K562 (cell line): ENCODE data around the gene PTPN5. TPM values are rescaled to one million over a fixed set of nuclear protein-coding genes. Genes with fewer than 3 reads are reported as not detected.

Experiments used
- ATAC-seq: fragments of 200-7000 bp; cut with Tn5 transposase; 3 replicates; pipeline ENCODE4 v1.9.1; 2020; ENCODE audit warnings: moderate library complexity
- BruUV-seq: library from RNA; stranded (reverse); fragments of 400-500 nt; replicated peaks from 2 replicates; lab custom pipeline; 2021; lab: Mats Ljungman, UMichigan
- CTCF ChIA-PET: fragments of 300-600 bp; formaldehyde crosslinking; extraction: SDS; loops from one replicate; lab custom pipeline; 2021; ENCODE audit warnings: low intra/inter-chr PET ratio; lab: Yijun Ruan, JAX
- POLR2A ChIA-PET: fragments of 300-600, 350-650 bp; sonication (Branson Sonifier 250); formaldehyde crosslinking; extraction: SDS; loops from one replicate; lab custom pipeline; 2021; ENCODE audit warnings: antibody characterized with exemption, inconsistent platforms; lab: Yijun Ruan, JAX
- DNase-seq, 4 experiments: peaks; one replicate each; pipeline versions ENCODE4 v3.0.0 to v3.0.0-alpha.2; 2011 to 2018; ENCODE audit warnings: low spot score in 3 of 4, mixed read lengths in 3 of 4; ENCODE audit errors: extremely low read depth in 1 of 4
- FAIRE-seq: peaks from 2 replicates; lab custom pipeline; 2011; peaks lifted over from hg19 to GRCh38; lab: Jason Lieb, UNC
- H2AFZ ChIP-seq: 2 replicates; pipeline ENCODE4 v1.6.0; 2011; ENCODE audit warnings: low read depth, low read length, control low read depth, inconsistent platforms
- H3K27ac ChIP-seq: fragments of 200-600 bp; 3 replicates; pipeline ENCODE4 v1.8.0; 2011; ENCODE audit warnings: low read depth, mild to moderate bottlenecking, control low read depth, inconsistent platforms, low read length, moderate library complexity, mixed read lengths; ENCODE audit errors: extremely low read depth
- H3K27me3 ChIP-seq, 2 experiments: fragments of 300-600 bp in 1 of 2; 2 replicates in 1 of 2; 3 replicates in 1 of 2; pipeline versions ENCODE4 v1.6.0 to v1.8.0; 2011; ENCODE audit warnings: inconsistent platforms in 2 of 2, low read length in 2 of 2, mild to moderate bottlenecking in 1 of 2, mixed read lengths in 1 of 2, moderate library complexity in 1 of 2; ENCODE audit not compliant: control insufficient read depth in 2 of 2, insufficient read depth in 2 of 2
- H3K36me3 ChIP-seq: fragments of 300-600 bp; 3 replicates; pipeline ENCODE4 v1.8.0; 2011; ENCODE audit warnings: mild to moderate bottlenecking, low read length, inconsistent platforms; ENCODE audit not compliant: control insufficient read depth, insufficient read depth
- H3K4me1 ChIP-seq, 2 experiments: fragments of 200-600 bp in 1 of 2; replicated peaks in 1 of 2; 2 replicates in 1 of 2; 3 replicates in 1 of 2; pipeline versions ENCODE4 v1.5.1 to v1.8.0; 2011; ENCODE audit warnings: inconsistent platforms in 2 of 2, low read length in 2 of 2, mild to moderate bottlenecking in 1 of 2, mixed read lengths in 1 of 2, moderate library complexity in 1 of 2; ENCODE audit not compliant: control insufficient read depth in 2 of 2, insufficient read depth in 2 of 2
- H3K4me2 ChIP-seq: 2 replicates; pipeline ENCODE4 v1.6.1; 2011; ENCODE audit warnings: low read length, control low read depth, inconsistent platforms, mixed read lengths; ENCODE audit not compliant: insufficient read depth
- H3K4me3 ChIP-seq: fragments of 200-600 bp; sonication (generic), shearing (Covaris generic); 2 replicates; pipeline ENCODE4 v1.5.1; 2016; ENCODE audit warnings: control low read depth, inconsistent platforms
- H3K79me2 ChIP-seq: fragments of 200-600 bp; 3 replicates; pipeline ENCODE4 v1.8.0; 2011; ENCODE audit warnings: low read length, inconsistent platforms; ENCODE audit not compliant: control insufficient read depth, insufficient read depth
- H3K9ac ChIP-seq, 2 experiments: 2 replicates each; pipeline versions ENCODE4 v1.6.0 to v1.6.1; 2011; ENCODE audit warnings: low read depth in 2 of 2, low read length in 2 of 2, control low read depth in 1 of 2, inconsistent platforms in 1 of 2, mild to moderate bottlenecking in 1 of 2, mixed read lengths in 1 of 2; ENCODE audit not compliant: insufficient read depth in 1 of 2
- H3K9me1 ChIP-seq: one replicate; pipeline ENCODE4 v1.6.0; 2011; ENCODE audit warnings: inconsistent platforms, mild to moderate bottlenecking, low read length, moderate library complexity; ENCODE audit not compliant: control insufficient read depth, insufficient read depth
- H3K9me3 ChIP-seq: replicated peaks from 2 replicates; pipeline ENCODE4 v1.5.1; 2011; ENCODE audit warnings: low read depth, low read length, inconsistent platforms; ENCODE audit not compliant: control insufficient read depth, insufficient read depth
- H4K20me1 ChIP-seq: replicated peaks from 2 replicates; pipeline ENCODE4 v1.6.1; 2011; ENCODE audit warnings: low read length, inconsistent platforms, mixed read lengths; ENCODE audit not compliant: control insufficient read depth, insufficient read depth
- ARID3B ChIP-seq: fragments of 250-450 bp; sonication (Bioruptor Pico); IDR thresholded peaks from 2 replicates; pipeline ENCODE4 v1.4.0; 2020; ENCODE audit warnings: borderline replicate concordance
- BRD9 ChIP-seq: fragments of 450-650 bp; IDR thresholded peaks from 2 replicates; pipeline ENCODE4 v1.6.1; 2018; ENCODE audit warnings: low read depth; ENCODE audit not compliant: partially characterized antibody
- CBX2 ChIP-seq: fragments of 200-600 bp; sonication (generic); IDR thresholded peaks from one replicate; pipeline ENCODE4 v1.6.1; 2012; ENCODE audit warnings: mild to moderate bottlenecking, low read length, inconsistent platforms; ENCODE audit not compliant: insufficient read depth, poor library complexity, severe bottlenecking
- EHMT2 ChIP-seq: fragments of 450-650 bp; IDR thresholded peaks from 2 replicates; pipeline ENCODE4 v1.6.1; 2018; ENCODE audit warnings: antibody characterized with exemption
- GABPA ChIP-seq: fragments of 200-800 bp; sonication (Bioruptor generic); conservative IDR thresholded peaks from 2 replicates; pipeline ENCODE4 v1.6.1; 2016; ENCODE audit warnings: low read depth, missing genetic modification characterization, missing compliant biosample characterization
- GABPB1 ChIP-seq: sonication (generic); formaldehyde crosslinking; IDR thresholded peaks from 2 replicates; pipeline ENCODE4 v1.8.0; 2022; ENCODE audit warnings: mild to moderate bottlenecking, missing genetic modification reagents
- MYC ChIP-seq, 2 experiments: fragments of 250-450 bp in 1 of 2; sonication (Bioruptor Pico) in 1 of 2; IDR thresholded peaks; 2 replicates each; pipeline versions ENCODE4 v1.5.1 to v1.6.1; 2012 to 2021; ENCODE audit warnings: low read depth in 2 of 2, borderline replicate concordance in 1 of 2, improper control_type of control experiment in 1 of 2, low read length in 1 of 2, mild to moderate bottlenecking in 1 of 2, moderate library complexity in 1 of 2
- SAFB ChIP-seq: fragments of 200-400 bp; formaldehyde crosslinking; IDR thresholded peaks from 2 replicates; pipeline ENCODE4 v1.6.1; 2017; ENCODE audit warnings: low read depth, low read length, borderline replicate concordance
- SMARCB1 ChIP-seq: IDR thresholded peaks from 2 replicates; pipeline ENCODE4 v1.6.1; 2011; ENCODE audit warnings: improper control_type of control experiment, low read depth; ENCODE audit not compliant: insufficient read length
- ZNF277 ChIP-seq: fragments of 250-450 bp; sonication (Bioruptor Pico); IDR thresholded peaks from 2 replicates; pipeline ENCODE4 v1.8.0; 2022; ENCODE audit warnings: inconsistent platforms, mild to moderate bottlenecking, moderate library complexity, borderline replicate concordance
- ZNF384 ChIP-seq: IDR thresholded peaks from 2 replicates; pipeline ENCODE4 v1.6.1; 2012; ENCODE audit warnings: low read depth, low read length, improper control_type of control experiment
- ZNF507 ChIP-seq: conservative IDR thresholded peaks from 2 replicates; pipeline ENCODE4 v1.6.1; 2017; ENCODE audit warnings: missing genetic modification characterization, missing compliant biosample characterization
- ZNF586 ChIP-seq: fragments of 450-650 bp; formaldehyde crosslinking; conservative IDR thresholded peaks from 2 replicates; pipeline ENCODE4 v1.4.0; 2020; ENCODE audit warnings: mild to moderate bottlenecking, moderate library complexity
- WGBS: fragments of 100-300 bp; shearing (Covaris generic); methylation state at CpG from one replicate; pipeline ENCODE4 v1.1.6; 2016; ENCODE audit warnings: low coverage, mixed read lengths; ENCODE audit not compliant: insufficient coverage; ENCODE audit errors: missing lambda C conversion rate; 5-methylcytosine and 5-hydroxymethylcytosine counted together
- in situ Hi-C: fragments of 300-500 bp; cut with MboI; formaldehyde crosslinking; loops from 4 replicates; pipeline ENCODE4 v1.15.0; 2018; ENCODE audit warnings: inconsistent platforms, mixed read lengths
- intact Hi-C: fragments of 100-400 bp; cut with micrococcal nuclease; formaldehyde crosslinking; loops from 2 replicates; pipeline ENCODE4 v1.14.2; 2022
- polyA plus RNA-seq, 8 experiments: library from polyadenylated mRNA; depleted of rRNA in 4 of 8; stranded (reverse) in 5 of 8; unstranded in 3 of 8; fragments of >200 nt; fragmentation: Nextera tagmentation in 2 of 8; fragmentation: Illumina TruSeq in 1 of 8; extraction: Ambion mirVana in 2 of 8; extraction: Trizol in 1 of 8; gene quantifications; 2 replicates each; pipeline versions ENCODE4 v1.2.1 to v1.2.3, GENCODE V29; 2011 to 2014; ENCODE audit warnings: inconsistent platforms in 1 of 8, missing spikeins in 1 of 8
- total RNA-seq, 7 experiments: library from RNA; depleted of rRNA in 6 of 7; stranded (reverse); fragments of >200 nt in 6 of 7; fragmentation: Illumina TruSeq in 2 of 7; extraction: Trizol in 2 of 7; gene quantifications; 2 replicates each; pipeline versions ENCODE4 v1.2.1 to v1.2.3, GENCODE V29; 2011 to 2021; ENCODE audit warnings: low replicate concordance in 1 of 7

Gene PTPN5
- total and polyA plus RNA-seq, 9 of the 15 experiments (the other 6 are each of a cell fraction or from before 2014, with no cell fraction given): not detected

GRCh38 chr11:18700375-18700774 lies 91.2 kb downstream of the PTPN5 start:
- Histone ChIP-seq H2AFZ (no peak overlapping the region), H3K9me3 (no peaks in the 10 kb centered on the region), H3K36me3 (no peaks in the 10 kb centered on the region), H3K9me1 (no peaks in the 10 kb centered on the region), H3K27me3 (peaks cover 0 to 21% of the 10 kb centered on the region in 2 experiments; a peak in 2 of 5 replicates), H3K4me3 (no peak overlapping the region), H3K79me2 (no peaks in the 10 kb centered on the region), H3K9ac (no peak overlapping the region), H3K4me2 (no peak overlapping the region), H3K4me1 (peaks cover 9 to 15% of the 10 kb centered on the region in 2 experiments; a peak in 4 of 5 replicates), H4K20me1 (no peaks in the 10 kb centered on the region; the same call in 1 of the 2 replicates), H3K27ac (no peak overlapping the region)
- in situ Hi-C loops: no loop called here
- POLR2A ChIA-PET: interaction anchor here (0.6 to 0.7 kb wide), 2 partner anchors 12 to 16 kb away, joined by 3 read pairs; no protein-coding TSS in a partner anchor
- ATAC-seq (no peak), FAIRE-seq (no peak), DNase-seq (no peak)
- intact Hi-C loops: no loop called here
- BruUV-seq: no TSS peak
- TF ChIP-seq CBX2 (no peak), SMARCB1 (no peak), GABPA (no peak), ZNF586 (CRISPR knock-in tag) (no peak), MYC (IDR thresholded peaks at IDR 0.05; ENCODE audit: low read depth, low read length) (no peak), MYC (CRISPR knock-in tag; IDR thresholded peaks at IDR 0.05; ENCODE audit: borderline replicate concordance, low read depth) (no peak), BRD9 (no peak), SAFB (no peak), EHMT2 (no peak), ZNF277 (CRISPR knock-in tag) (no peak), GABPB1 (CRISPR knock-in tag) (no peak), ARID3B (CRISPR knock-in tag) (no peak), ZNF507 (tag) (no peak), ZNF384 (no peak)
- 13% methylated on average over 1 of the region's 1 CpG for WGBS
- CTCF ChIA-PET: no interaction called here
